ENCODE results near the gene STX5.
A peak's percentile ranks its signal among the peaks of the same experiment; 100 is the strongest.
"Not testable (repeated sequence)": the region's sequence is repeated elsewhere in the genome, so short reads cannot be mapped to it uniquely, and the experiment has no call there.

STX5 gene

GRCh38 chr11:62831520-62832335 is at the start of gene STX5:
Gene STX5 (minus strand): TSS chr11:62832051. CDS start chr11:62831243, 808 bp downstream.
- DNase-seq = peak; percentile 98

DNA sequence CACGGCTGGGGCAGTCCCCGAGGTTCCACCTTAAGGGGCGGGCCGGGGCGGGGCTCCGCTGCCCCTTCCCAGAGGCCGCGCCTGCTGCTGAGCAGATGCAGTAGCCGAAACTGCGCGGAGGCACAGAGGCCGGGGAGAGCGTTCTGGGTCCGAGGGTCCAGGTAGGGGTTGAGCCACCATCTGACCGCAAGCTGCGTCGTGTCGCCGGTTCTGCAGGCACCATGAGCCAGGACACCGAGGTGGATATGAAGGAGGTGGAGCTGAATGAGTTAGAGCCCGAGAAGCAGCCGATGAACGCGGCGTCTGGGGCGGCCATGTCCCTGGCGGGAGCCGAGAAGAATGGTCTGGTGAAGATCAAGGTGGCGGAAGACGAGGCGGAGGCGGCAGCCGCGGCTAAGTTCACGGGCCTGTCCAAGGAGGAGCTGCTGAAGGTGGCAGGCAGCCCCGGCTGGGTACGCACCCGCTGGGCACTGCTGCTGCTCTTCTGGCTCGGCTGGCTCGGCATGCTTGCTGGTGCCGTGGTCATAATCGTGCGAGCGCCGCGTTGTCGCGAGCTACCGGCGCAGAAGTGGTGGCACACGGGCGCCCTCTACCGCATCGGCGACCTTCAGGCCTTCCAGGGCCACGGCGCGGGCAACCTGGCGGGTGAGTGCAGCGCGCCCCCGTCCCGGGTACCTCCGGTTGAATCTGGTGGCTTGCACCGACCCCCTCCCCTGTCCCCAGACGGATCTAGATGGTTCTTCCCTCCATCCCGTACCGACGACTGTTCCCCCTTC is 49.1 kb upstream of the STX5 start, which contains the start of gene SLC3A2:
TSS of gene SLC3A2 (plus strand) at position 94 of the 776 bp plus-strand sequence. CDS start at position 222, 128 bp downstream.
- peak; percentile 84 for DNase-seq

GRCh38 chr11:62880231-62880802 is 48.5 kb upstream of the STX5 start:
- DNase-seq = no peak

GRCh38 chr11:62879235-62879978 is 47.6 kb upstream of the STX5 start:
- DNase-seq = no peak

- DNase-seq = no peak
Observed at GRCh38 chr11:62876712-62877111, 44.9 kb upstream of the STX5 start.

- no peak for DNase-seq
Observed at GRCh38 chr11:62875698-62876478, 44.0 kb upstream of the STX5 start.

- DNase-seq = no peak
Observed at GRCh38 chr11:62874851-62875250, 43.0 kb upstream of the STX5 start.

GRCh38 chr11:62865635-62866034 is 33.8 kb upstream of the STX5 start:
- DNase-seq = no peak

- no peak for DNase-seq
Observed at GRCh38 chr11:62863687-62864335, 32.0 kb upstream of the STX5 start.

- DNase-seq = not testable (repeated sequence)
Observed at GRCh38 chr11:62861564-62862192, 29.8 kb upstream of the STX5 start.

DNA sequence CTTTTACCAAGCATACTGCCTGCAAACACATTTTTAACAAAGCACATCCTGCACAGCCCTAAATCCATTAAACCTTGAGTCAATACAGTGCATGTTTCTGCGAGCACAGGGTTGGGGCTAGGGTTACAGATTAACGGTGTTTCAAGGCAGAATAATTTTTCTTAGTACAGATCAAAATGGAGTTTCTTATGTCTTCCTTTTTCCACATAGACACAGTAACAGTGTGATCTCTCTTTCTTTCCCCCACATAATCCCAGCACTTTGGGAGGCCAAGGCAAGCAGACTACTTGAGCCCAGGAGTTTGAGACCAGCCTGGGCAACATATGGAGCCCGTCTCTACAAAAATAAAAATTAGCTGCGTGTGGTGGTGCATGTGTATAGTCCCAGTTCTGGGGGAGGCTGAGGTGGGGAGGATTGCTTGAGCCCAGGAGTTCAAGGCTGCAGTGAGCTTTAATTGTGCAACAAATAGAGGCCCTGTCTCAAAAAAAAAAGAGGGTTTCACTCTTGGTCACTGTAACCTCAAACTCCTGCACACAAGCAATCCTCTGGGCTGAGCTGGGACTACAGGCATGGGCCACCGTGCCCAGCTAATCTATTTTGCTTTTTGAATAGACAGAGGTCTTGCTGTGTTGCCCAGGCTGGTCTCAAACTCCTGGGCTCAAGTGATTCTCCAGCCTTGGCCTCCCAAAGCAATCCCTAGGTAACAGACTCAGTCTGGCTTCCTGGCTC is 29.1 kb upstream of the STX5 start:
- DNase-seq = no peak

DNA sequence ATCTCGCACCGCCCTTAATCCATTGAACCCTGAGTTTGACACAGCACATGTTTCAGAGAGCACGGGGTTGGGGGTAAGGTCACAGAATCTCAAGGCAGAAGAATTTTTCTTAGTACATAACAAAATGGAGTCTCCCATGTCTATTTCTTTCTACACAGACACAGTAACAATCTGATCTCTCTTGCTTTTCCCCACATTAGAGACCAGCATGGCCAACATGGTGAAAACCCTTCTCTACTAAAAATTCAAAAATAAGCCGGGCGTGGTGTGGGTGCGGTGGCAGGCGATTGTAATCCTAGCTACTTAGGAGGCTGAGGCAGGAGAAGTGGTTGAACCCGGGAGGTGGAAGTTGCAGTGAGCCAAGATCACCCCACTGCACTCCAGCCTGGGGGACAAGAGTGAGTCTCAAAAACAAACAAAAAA is 27.4 kb upstream of the STX5 start:
- not testable (repeated sequence) for DNase-seq

- no peak for DNase-seq
Observed at GRCh38 chr11:62858201-62858600, 26.4 kb upstream of the STX5 start.

DNA sequence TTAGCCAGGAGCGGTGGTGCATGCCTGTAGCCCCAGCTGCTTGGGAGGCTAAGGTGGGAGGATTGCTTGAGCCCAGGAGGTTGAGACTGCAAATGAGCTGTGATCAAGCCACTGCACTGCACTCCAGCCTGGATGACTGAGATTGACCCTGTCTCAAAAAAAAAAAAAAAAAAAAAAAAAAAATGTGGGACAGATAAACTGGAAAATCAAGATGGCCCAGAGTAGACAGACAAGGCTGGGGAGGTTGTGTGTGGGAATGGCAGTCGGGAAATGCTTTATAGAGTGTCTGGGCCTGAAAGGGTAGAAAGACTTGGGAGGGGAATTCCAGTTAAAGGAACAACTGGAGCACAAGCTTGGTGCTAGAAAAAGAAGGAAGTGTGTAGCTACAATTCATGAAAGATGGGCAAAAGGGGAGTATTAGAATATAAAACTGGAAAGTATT is 25.7 kb upstream of the STX5 start:
- DNase-seq = no peak

- DNase-seq = no peak
Observed at GRCh38 chr11:62856333-62856895, 24.6 kb upstream of the STX5 start.

- DNase-seq = peak; percentile 97
Observed at GRCh38 chr11:62855571-62856332, 23.9 kb upstream of the STX5 start.

GRCh38 chr11:62854825-62855570 is 23.1 kb upstream of the STX5 start:
- no peak for DNase-seq
